Mammary microvascular endothelial cell (primary cell): ENCODE measurements around the gene EPHB1. TPM values are rescaled to one million over a fixed set of nuclear protein-coding genes. Genes with fewer than 3 reads are reported as not detected.

ENCODE experiments used
- total RNA-seq: library from RNA; depleted of rRNA; stranded (reverse); fragments of >200 nt; gene quantifications from 2 replicates; pipeline ENCODE4 v1.2.3, GENCODE V29; 2015

The EPHB1 gene
- 0.67 and 1.2 TPM in 2 replicates for total RNA-seq

DNA sequence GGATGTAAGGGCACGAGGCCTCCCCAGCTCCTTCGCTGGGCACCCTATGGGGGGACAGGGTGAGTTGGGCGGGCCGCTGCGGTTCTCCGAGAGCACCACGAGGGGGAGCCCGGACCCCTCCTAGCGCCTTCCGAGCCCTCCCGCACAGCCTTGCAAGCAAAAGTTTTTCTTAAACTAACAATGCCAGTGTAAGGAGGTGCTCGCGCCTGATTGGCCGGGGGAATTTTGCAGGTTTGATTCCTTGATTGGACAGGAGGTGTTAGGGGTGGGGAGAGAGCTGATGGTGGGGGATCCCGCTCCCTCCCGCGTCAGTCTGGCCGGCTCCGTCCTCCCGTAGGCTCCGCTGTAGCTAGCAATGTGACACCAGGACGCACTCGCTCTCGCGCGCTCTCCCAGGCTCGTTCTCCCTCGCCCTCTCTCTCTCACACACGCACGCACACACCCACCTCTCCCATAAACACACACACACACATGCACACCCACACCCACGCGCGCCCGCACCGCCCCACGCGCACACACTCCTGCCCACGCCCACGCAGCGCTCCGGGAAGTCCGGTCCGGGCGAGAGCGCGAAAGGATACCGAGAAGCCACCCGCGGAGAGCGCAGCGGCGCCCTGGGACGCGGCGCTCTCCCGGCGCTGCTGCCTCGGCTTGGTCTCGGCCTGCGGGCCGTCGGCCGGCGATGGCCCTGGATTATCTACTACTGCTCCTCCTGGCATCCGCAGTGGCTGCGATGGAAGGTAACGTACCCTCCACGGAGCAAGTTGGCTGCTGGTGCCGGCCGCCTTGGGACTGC is at the start of gene EPHB1:
EPHB1 (plus strand) TSS at position 311 of the 796 bp plus-strand sequence.

Other genes with a start within 250 kb of the EPHB1 start
- gene KY, start 144.2 kb upstream of the EPHB1 start, total RNA-seq = not detected in 2 replicates